A673 (cell line): ENCODE results near the gene CLEC17A. TPM values are rescaled to one million over a fixed set of nuclear protein-coding genes. Genes with fewer than 3 reads are reported as not detected.
A peak's percentile ranks its signal among the peaks of the same experiment; 100 is the strongest.

Source experiments
- BruUV-seq: library from RNA; stranded (reverse); fragments of 400-500 nt; replicated peaks from 2 replicates; lab custom pipeline; 2021; lab: Mats Ljungman, UMichigan
- CTCF ChIA-PET: fragments of 300-600 bp; sonication (Branson Sonifier 250); formaldehyde crosslinking; loops from one replicate; lab custom pipeline; 2022; ENCODE audit warnings: antibody characterized with exemption; lab: Charles Lee
- POLR2A ChIA-PET: fragments of 300-600 bp; sonication (Branson Sonifier 250); formaldehyde crosslinking; loops from one replicate; lab custom pipeline; 2022; ENCODE audit warnings: antibody characterized with exemption; ENCODE audit not compliant: low non-redundant PET; lab: Charles Lee
- DNase-seq: peaks from one replicate; pipeline ENCODE4 v3.0.0-alpha.2; 2015; ENCODE audit warnings: low spot score
- H3K27ac ChIP-seq: fragments of 200-600 bp; sonication (generic); 2 replicates; pipeline ENCODE4 v1.5.1; 2016; ENCODE audit warnings: mixed run types, low read depth, mild to moderate bottlenecking, mixed read lengths, antibody characterized with exemption, low read length; ENCODE audit not compliant: poor library complexity, severe bottlenecking
- H3K27me3 ChIP-seq: fragments of 200-600 bp; sonication (generic); replicated peaks from 2 replicates; pipeline ENCODE4 v1.6.1; 2017; ENCODE audit warnings: mixed run types, low read depth, mild to moderate bottlenecking, mixed read lengths, antibody characterized with exemption, low read length; ENCODE audit not compliant: insufficient read depth, poor library complexity
- H3K36me3 ChIP-seq: fragments of 200-600 bp; sonication (generic); 2 replicates; pipeline ENCODE4 v1.6.1; 2016; ENCODE audit warnings: mixed run types, mild to moderate bottlenecking, mixed read lengths, antibody characterized with exemption, low read length; ENCODE audit not compliant: insufficient read depth, poor library complexity, severe bottlenecking
- H3K4me1 ChIP-seq: fragments of 200-600 bp; sonication (generic); 2 replicates; pipeline ENCODE4 v1.6.1; 2017; ENCODE audit warnings: mixed run types, mild to moderate bottlenecking, mixed read lengths, antibody characterized with exemption, low read length; ENCODE audit not compliant: insufficient read depth, poor library complexity, severe bottlenecking
- H3K4me3 ChIP-seq: fragments of 200-600 bp; sonication (generic); 2 replicates; pipeline ENCODE4 v1.5.1; 2016; ENCODE audit warnings: low read depth, mixed run types, mild to moderate bottlenecking, mixed read lengths, low read length; ENCODE audit not compliant: poor library complexity, severe bottlenecking
- H3K9me3 ChIP-seq: fragments of 200-600 bp; sonication (generic); 2 replicates; pipeline ENCODE4 v1.6.1; 2016; ENCODE audit warnings: mixed run types, low read depth, mild to moderate bottlenecking, mixed read lengths, antibody characterized with exemption, low read length; ENCODE audit not compliant: poor library complexity, severe bottlenecking
- CTCF ChIP-seq: fragments of 300-800, 200-600 bp; sonication (generic); conservative IDR thresholded peaks from 2 replicates; pipeline ENCODE4 v1.5.1; 2017; ENCODE audit warnings: low read depth, mild to moderate bottlenecking, antibody characterized with exemption, low read length, moderate library complexity, mixed read lengths
- EZH2 ChIP-seq: fragments of 200-600 bp; sonication (generic); IDR thresholded peaks from 2 replicates; pipeline ENCODE4 v1.6.1; 2017; ENCODE audit warnings: borderline replicate concordance, low read depth, mild to moderate bottlenecking, mixed read lengths, antibody characterized with exemption, low read length; ENCODE audit not compliant: poor library complexity, severe bottlenecking
- intact Hi-C: fragments of 100-400 bp; cut with micrococcal nuclease; formaldehyde crosslinking; loops from one replicate; pipeline ENCODE4 v1.10.0; 2022; ENCODE audit not compliant: unreplicated experiment
- total RNA-seq: library from RNA; stranded (reverse); gene quantifications from 2 replicates; pipeline ENCODE4 v1.2.3, GENCODE V29; 2021

The CLEC17A gene
- total RNA-seq, 1 experiment from 2014 or later, result not detected

- no peak for TF ChIP-seq CTCF
- no peak for TF ChIP-seq EZH2
- DNase-seq, result no peak
- Histone ChIP-seq H3K27ac (peak overlapping the region; percentile 58), H3K27me3 (no peaks in the 10 kb centered on the region), H3K4me1 (peaks cover 19% of the 10 kb centered on the region), H3K36me3 (peaks cover 8% of the 10 kb centered on the region), H3K9me3 (no peaks in the 10 kb centered on the region), H3K4me3 (no peak overlapping the region)
- CTCF ChIA-PET, result no interaction called here
- intact Hi-C loops, result no loop called here
- POLR2A ChIA-PET, result no interaction called here
- no TSS peak for BruUV-seq
These were observed 22.7 kb upstream of the CLEC17A start for GRCh38 chr19:14559916-14560775.

GRCh38 chr19:14560776-14561108 lies 22.1 kb upstream of the CLEC17A start:
- no TSS peak for BruUV-seq

GRCh38 chr19:14561249-14561648 lies 21.6 kb upstream of the CLEC17A start:
- CTCF ChIA-PET, result interaction anchor here (0.5 kb wide), 1 partner anchor 9 kb away, joined by 9 read pairs; no protein-coding TSS in a partner anchor
- H3K27ac ChIP-seq, result peak overlapping the region; percentile 58
- peaks cover 14% of the 10 kb centered on the region for H3K36me3 ChIP-seq
- no peak for DNase-seq
- POLR2A ChIA-PET, result no interaction called here
- intact Hi-C loops, result no loop called here
- H3K4me1 ChIP-seq, result peaks cover 19% of the 10 kb centered on the region
- no TSS peak for BruUV-seq
- H3K27me3 ChIP-seq, result no peaks in the 10 kb centered on the region
- H3K4me3 ChIP-seq, result no peak overlapping the region
- no peaks in the 10 kb centered on the region for H3K9me3 ChIP-seq
- no peak for TF ChIP-seq CTCF
- no peak for TF ChIP-seq EZH2

More at GRCh38 chr19:14560776-14561108, 22.1 kb upstream of the CLEC17A start:
- DNase-seq, result no peak
- Histone ChIP-seq H3K36me3 (peaks cover 9% of the 10 kb centered on the region), H3K4me1 (peaks cover 19% of the 10 kb centered on the region), H3K9me3 (no peaks in the 10 kb centered on the region), H3K4me3 (no peak overlapping the region), H3K27me3 (no peaks in the 10 kb centered on the region), H3K27ac (peak overlapping the region; percentile 58)
- ChIA-PET CTCF (no interaction called here), POLR2A (no interaction called here)
- intact Hi-C loops, result no loop called here
- TF ChIP-seq EZH2, result no peak
- TF ChIP-seq CTCF, result no peak
